PC-3 (cell line): Measurements from ENCODE around the gene VPS26C.

ENCODE experiments used
- EZH2 ChIP-seq: fragments of 300-600 bp; sonication (generic); IDR thresholded peaks from one replicate; pipeline ENCODE4 v1.6.1; 2017; ENCODE audit warnings: antibody characterized with exemption, mild to moderate bottlenecking, low read length; ENCODE audit not compliant: unreplicated experiment
- EZH2phosphoT487 ChIP-seq: fragments of 300-600 bp; sonication (generic); IDR thresholded peaks from 2 replicates; pipeline ENCODE4 v1.6.1; 2018; ENCODE audit warnings: mild to moderate bottlenecking, antibody characterized with exemption, low read length, borderline replicate concordance
- TF ChIP-seq, protein P1 (sequence below): fragments of 300-600 bp; sonication (generic); conservative IDR thresholded peaks from 2 replicates; pipeline ENCODE4 v1.5.1; 2017; ENCODE audit warnings: antibody characterized with exemption, low read depth, mild to moderate bottlenecking, low read length

DNA sequence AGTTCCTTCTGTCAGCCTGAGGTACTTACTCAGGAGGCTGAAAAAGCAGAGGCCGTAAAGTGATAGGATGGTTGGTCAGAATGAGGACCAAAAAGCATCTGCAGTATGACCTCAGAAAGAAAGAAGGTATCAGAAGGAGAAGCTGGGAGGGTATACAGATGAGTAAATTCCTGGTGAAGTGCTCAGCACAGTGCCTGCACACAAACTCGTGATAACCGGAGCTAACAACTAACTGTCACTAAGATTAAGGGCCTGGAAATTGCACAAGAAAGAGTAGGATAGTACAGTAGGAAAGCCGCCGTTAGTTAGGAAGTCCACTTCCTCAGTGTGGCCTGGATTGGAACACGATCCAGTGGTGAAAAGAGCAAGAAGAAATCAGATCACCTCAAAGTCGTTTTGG lies 62.6 kb downstream of the VPS26C start:
- TF ChIP-seq, protein P1, sequence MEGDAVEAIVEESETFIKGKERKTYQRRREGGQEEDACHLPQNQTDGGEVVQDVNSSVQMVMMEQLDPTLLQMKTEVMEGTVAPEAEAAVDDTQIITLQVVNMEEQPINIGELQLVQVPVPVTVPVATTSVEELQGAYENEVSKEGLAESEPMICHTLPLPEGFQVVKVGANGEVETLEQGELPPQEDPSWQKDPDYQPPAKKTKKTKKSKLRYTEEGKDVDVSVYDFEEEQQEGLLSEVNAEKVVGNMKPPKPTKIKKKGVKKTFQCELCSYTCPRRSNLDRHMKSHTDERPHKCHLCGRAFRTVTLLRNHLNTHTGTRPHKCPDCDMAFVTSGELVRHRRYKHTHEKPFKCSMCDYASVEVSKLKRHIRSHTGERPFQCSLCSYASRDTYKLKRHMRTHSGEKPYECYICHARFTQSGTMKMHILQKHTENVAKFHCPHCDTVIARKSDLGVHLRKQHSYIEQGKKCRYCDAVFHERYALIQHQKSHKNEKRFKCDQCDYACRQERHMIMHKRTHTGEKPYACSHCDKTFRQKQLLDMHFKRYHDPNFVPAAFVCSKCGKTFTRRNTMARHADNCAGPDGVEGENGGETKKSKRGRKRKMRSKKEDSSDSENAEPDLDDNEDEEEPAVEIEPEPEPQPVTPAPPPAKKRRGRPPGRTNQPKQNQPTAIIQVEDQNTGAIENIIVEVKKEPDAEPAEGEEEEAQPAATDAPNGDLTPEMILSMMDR, result no peak
- TF ChIP-seq EZH2 (no peak), EZH2phosphoT487 (no peak)
